Kidney capillary endothelial cell (primary cell): Measurements from ENCODE around the gene CCN2.
A peak's percentile ranks its signal among the peaks of the same experiment; 100 is the strongest.
"Not testable (repeated sequence)": the region's sequence is repeated elsewhere in the genome, so short reads cannot be mapped to it uniquely, and the experiment has no call there.

Experiments used
- DNase-seq: peaks from one replicate; pipeline ENCODE4 v3.0.0-alpha.2; 2018; ENCODE audit warnings: low spot score

Gene CCN2

GRCh38 chr6:131937703-131938631 is 13.2 kb downstream of the CCN2 start:
- peak; percentile 55 for DNase-seq

DNA sequence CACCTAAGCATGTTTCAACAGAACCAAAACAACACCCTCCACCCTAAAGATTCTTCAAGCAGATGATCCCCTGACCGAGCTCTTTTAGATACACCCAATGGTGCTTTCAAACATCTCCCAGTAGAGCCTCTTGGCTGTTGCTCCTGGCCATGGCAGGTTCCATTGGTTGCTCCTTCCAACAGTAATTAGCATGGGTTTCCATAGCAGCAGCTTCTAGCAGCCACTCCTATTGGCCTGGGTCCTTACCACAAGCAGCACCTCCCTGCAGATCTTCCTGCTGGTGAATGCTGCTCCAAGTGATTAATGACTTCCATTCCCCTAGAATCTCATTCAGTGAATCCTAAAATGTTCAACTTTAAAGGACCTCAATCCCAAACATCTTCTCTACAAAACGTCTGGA is 13.9 kb downstream of the CCN2 start:
- no peak for DNase-seq

DNA sequence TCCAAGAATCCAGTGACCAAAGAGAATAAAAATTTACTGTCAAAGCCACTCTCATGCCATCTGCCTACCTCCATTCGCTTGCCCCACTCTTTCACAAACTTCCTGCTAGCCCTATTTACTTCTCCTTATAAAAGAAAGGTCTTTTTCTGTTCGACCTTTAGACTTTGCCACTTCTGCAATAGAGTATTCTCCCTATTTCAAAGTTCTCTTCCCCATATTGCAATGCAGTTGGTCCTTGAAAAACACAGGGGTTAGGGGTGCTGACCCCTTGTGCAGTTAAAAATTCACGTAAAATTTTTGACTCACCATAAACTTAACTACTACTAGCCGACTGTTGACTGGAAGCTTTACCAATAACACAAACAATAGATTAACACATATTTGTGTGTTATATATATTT is 15.0 kb downstream of the CCN2 start:
- DNase-seq: no peak

DNA sequence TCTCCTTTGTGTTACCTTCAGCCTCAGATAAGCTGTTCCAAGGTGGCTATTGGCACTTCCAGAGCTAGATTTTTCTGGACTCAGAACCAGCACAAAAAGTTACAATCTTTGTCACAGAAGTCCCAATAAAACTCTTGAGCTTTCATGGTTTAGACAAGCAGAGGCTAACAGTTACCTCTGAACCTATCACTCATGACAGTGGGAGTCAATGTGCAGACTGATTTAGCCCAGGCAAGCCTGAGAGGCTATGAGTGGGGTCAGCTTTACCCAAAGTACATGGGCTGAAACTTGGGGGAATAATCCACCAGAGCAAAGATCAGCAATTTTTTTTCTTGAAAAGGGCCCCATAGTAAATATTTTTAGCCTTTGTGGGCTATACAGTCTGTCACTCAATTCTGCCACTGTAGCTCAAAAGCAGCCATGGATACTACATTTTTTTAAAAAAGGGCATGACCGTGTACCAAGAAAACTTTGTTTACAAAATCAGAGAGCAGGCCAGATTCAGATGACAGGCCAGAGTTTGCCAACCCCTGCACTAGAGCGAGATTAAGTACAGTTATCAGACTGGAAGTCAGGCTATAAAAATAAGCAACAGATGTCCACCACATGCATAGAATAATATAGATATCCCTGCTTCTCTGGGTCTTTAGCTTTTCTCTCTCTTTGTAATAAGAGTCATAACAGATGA is 20.0 kb downstream of the CCN2 start:
- no peak for DNase-seq

GRCh38 chr6:131929976-131930375 is 21.2 kb downstream of the CCN2 start:
- DNase-seq: no peak

DNA sequence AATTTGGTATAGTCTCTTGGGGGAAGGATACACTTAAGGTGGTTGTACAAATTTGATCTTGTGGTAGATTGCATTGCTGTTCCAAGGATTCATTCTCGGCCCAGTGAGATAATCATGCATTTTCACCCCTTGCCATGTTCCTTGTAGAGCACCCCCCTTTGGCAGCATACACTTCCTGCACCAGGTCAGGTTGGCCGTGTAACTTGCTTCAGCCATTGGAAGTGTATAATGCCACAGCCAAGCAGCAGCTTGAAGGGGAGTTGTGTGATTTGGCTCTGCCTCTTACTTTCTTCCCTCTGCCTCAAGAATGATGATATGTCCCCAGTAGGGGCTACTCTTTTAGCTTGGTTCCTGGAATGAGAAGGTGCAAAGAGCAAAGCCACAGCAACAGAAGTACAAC is 21.9 kb downstream of the CCN2 start:
- no peak for DNase-seq

DNA sequence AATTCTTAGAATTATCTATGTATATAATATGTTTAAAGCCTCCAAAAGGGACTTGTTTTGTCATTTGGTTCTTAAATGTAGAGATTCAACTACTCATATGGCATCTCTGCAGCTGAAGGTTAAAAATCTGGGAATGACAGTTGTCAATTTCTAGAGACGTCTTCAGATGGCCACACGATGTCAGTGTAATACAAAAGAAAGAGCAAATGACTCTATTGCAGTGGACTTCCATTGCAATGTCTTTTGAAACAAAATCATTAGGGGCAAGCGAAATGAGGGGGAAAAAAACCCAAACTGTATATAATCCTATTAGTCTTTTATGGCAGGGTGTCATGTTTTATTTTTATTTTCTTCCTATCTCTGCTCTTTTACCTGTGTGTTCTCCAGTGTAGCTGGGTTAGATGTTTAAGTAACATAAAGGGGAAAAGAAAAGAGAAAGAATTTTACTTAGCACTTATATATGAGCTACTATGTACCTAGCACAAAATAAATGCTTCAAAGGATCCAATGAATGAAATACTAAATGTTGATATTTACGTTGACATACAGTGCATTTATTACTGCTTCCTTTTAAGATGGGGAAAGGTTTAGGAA is 26.2 kb downstream of the CCN2 start:
- peak; percentile 63 for DNase-seq

DNA sequence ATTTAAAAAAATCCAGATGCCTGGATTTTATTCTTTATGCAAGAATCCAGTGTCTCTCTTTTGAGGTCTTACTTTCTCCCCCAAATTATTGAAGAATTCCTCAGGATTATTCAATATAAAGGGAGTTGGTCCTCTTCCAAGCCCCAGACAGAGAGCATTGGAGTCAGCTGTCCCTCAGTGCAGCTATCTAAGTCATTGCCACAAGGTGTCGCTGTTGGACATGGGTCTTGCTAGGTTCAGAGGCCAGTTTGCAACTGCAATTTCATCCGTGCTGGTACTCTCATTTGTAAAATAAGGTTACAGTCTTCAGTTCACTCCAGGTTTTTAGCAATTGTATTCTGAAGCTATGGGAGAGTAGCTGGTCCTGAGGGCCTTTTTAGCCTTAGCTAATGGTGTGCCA is 27.8 kb downstream of the CCN2 start:
- peak; percentile 53 for DNase-seq

- DNase-seq: no peak
Measured at GRCh38 chr6:131920656-131921055, 30.5 kb downstream of the CCN2 start.

DNA sequence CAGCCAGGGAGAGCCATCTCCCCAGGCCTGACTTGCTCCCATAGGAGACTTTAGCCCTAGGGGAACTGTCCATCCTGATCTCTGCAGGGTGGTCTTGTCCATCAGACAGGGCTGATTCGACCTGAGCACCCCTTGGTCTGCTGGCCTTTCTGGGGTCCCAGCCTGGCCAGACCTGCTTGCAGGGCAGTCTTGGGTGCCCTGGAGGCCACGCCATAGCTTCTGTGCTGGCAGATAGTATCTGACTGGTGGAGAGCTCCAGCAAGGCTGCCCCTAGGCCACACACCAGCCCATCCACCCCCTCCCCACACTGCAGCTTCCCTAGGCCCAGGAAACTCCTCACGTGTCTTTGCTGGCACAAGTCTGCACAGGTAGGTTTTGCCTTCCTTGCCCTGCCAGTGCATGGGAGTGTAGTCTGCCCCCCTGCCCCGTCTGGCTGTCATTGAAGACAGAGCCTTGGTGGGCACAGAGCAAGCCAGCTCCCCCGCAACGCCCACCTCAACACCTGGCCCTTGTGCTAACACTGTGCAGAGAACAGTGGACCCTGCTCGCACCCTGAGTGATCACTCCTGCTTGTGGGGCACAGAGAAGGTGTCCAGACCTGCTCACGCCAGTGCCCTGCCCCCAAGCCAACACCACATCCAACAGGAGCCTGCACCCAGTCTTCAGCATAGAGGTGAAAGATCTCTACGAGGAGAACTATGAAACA is 32.4 kb downstream of the CCN2 start:
- DNase-seq: no peak

DNA sequence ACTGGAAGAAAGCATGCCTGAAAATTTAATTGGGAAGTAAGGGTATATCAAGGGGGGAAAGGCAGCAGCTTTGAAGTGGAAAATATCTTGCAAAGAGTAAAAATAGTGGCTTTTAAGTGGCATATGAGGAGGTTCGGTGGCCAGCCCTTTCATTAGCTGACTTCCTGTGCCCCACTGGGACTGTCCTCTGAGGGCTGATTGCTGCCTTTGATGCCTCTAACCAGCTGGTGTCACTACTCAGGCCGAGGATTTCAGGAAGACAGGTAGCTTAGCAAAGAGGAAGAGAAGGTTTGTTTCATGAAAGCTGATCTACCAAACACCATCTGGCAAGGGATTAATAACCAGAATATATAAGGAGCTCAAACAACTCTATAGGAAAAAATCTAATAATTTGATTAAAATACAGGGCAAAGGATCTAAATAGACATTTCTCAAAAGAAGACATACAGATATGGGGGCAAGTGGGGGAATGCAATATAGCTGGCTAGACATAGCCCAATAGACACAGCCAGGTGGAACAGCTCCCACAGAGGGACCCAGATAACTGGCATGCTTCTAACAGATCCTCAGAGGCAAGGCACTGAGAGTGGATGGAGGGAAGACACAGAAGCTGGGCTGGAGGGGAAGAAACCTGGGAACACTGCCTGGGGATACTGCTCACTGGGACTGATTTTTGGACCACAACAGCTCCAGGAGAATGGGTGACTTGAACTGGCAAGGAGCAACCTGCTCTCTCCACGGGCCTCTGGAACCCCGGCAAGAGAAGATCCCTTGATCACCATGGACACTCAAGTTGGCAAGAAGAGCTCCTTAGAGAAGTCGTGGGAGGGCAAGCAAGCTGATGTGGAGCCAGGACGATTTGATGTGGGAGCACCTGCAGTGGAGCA is 33.2 kb downstream of the CCN2 start:
- DNase-seq: no peak

DNA sequence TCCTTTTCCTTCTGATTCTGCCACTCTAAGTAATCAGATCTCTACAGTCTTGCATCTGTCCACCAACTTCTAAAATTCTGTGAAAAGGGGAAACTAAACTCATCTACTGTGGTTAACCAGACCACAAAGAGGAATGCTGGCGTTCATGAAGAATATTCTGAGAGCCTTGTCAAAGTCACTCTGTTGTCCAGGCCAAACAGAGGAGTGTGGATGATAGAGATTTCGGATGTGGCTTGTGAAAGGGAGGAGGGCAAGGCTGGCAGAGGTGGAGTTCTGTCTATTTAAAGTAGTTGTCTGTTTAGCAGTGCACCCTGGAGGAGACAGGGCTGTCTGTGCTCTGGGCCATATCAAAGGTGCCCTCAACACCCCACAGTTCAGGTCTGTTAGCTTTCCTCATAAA is 33.9 kb downstream of the CCN2 start:
- DNase-seq: no peak

DNA sequence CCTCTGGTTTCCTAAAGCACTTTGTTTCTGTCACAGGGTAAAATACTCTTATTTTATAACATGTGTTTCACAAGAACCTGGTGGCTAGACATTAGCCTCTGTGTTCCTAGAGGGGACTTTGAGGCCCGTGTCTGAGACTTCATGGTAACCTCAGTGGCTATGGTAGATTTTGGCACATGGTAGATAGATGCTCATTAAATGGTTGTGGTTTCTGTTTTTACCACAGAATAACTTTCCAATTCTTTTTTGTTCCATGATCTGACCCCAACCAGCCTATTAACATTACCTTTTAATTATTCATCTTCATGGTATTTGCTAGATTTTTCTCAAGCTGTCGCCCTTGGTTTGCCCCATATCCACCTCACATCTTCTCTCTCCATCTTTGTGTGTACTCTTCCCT is 34.3 kb downstream of the CCN2 start:
- DNase-seq: no peak

GRCh38 chr6:131916091-131916796 is 34.9 kb downstream of the CCN2 start:
- not testable (repeated sequence) for DNase-seq

GRCh38 chr6:131914967-131915751 is 36.0 kb downstream of the CCN2 start:
- peak; percentile 67 for DNase-seq

DNA sequence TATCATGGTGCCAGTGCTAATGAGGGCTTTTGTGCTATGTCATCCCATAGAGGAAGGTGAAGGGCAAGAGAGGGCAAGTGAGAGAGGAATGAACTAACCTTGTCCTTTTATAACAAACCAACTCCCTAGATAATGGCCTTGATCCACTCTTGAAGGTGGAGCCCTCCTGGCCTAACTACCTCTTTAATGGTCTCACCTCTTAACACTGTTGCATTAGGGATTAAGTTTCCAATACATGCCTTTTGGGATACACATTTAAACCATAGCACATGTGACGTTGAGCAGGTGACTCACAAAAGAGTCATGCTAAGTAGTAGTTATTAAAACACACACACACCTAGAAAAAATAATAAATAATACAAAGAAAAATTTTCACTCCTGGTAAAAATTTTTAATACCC is 36.9 kb downstream of the CCN2 start:
- no peak for DNase-seq

DNA sequence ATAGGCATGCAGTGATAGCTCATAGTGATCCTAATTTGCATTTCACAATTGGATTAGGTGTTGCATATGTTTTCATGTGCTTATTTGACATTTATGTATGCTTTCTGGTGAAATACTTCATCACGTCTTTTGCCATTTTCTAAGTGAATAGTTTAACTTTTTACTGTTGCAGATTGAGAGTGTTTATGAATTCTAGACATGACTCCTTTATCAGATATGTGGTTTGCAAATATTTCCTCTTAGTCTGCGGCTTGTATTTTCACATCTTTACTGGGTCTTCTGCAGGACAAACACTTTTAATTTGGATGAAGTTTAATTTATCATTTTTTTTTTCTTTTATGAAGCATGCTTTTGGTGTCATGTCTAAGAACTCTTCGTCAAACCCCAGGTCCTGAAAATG is 39.2 kb downstream of the CCN2 start:
- DNase-seq: no peak

DNA sequence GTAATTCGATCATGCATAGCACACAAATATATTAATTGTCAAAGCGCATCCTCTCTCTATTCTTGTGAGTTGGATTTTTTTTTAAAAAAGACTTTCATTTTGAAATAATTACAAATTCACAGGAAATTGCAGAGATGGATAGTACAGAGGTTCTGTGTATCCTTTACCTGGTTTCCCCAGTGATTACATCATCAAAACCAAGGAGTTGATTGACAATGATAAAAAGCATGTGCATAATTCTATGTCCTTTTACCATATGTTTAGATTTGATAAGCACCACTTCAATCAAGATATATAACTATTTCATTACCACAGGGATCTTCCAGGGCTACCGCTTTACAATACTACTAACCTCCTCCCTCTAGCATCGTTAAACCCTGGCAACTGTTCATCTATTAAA is 40.2 kb downstream of the CCN2 start:
- no peak for DNase-seq

DNA sequence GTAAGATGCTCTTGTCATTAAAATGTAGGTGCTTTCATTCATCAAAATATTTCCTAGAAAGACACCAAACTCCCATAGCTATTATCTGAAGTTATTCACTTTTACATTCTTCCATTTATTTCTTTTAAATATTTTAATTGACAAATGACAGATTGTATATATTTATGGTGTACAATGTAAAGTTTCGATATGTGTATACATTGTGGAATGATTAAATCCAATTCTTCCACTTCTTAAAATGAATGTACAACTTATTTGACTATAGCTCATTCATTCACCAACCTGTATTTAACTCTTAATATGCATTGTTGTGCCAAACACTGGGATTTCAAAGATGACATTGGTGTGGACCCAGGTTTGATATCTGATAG is 41.0 kb downstream of the CCN2 start:
- no peak for DNase-seq
